SK-N-SH treated with all-trans-retinoic acid at 6 μM for 48 hours (cell line): ENCODE results near the gene ERH.
"Not testable (repeated sequence)": the region's sequence is repeated elsewhere in the genome, so short reads cannot be mapped to it uniquely, and the experiment has no call there.

ENCODE experiments used
- ATAC-seq: fragments of 200-7000 bp; cut with Tn5 transposase; 3 replicates; pipeline ENCODE4 v1.9.1; 2020; ENCODE audit warnings: mild to moderate bottlenecking, moderate library complexity
- ARNTL ChIP-seq: fragments of 450-650 bp; formaldehyde crosslinking; IDR thresholded peaks from 2 replicates; pipeline ENCODE4 v1.5.0; 2020; ENCODE audit warnings: low read depth, mild to moderate bottlenecking, moderate library complexity, borderline replicate concordance
- BACH2 ChIP-seq: fragments of 250-450 bp; sonication (Bioruptor Pico); IDR thresholded peaks from 2 replicates; pipeline ENCODE4 v1.9.0; 2021; ENCODE audit warnings: mild to moderate bottlenecking, borderline replicate concordance
- CSDC2 ChIP-seq: fragments of 250-450 bp; sonication (Bioruptor Pico); IDR thresholded peaks from 2 replicates; pipeline ENCODE4 v1.5.0; 2020; ENCODE audit warnings: mild to moderate bottlenecking, moderate library complexity
- GLIS3 ChIP-seq: fragments of 250-450 bp; sonication (Bioruptor Pico); IDR thresholded peaks from 2 replicates; pipeline ENCODE4 v1.5.0; 2020; ENCODE audit warnings: mild to moderate bottlenecking, moderate library complexity
- ISL1 ChIP-seq: fragments of 250-450 bp; sonication (Bioruptor Pico); IDR thresholded peaks from 2 replicates; pipeline ENCODE4 v2.1.2; 2022; ENCODE audit warnings: mild to moderate bottlenecking, moderate library complexity
- OSR1 ChIP-seq: fragments of 250-450 bp; sonication (Bioruptor Pico); IDR thresholded peaks from 2 replicates; pipeline ENCODE4 v1.8.0; 2022; ENCODE audit warnings: moderate library complexity, mild to moderate bottlenecking, inconsistent platforms
- RARB ChIP-seq: fragments of 250-450 bp; sonication (Bioruptor Pico); IDR thresholded peaks from 2 replicates; pipeline ENCODE4 v1.8.0; 2021; ENCODE audit warnings: mild to moderate bottlenecking, moderate library complexity
- SNAI2 ChIP-seq: fragments of 250-450 bp; sonication (Bioruptor Pico); IDR thresholded peaks from 2 replicates; pipeline ENCODE4 v1.5.0; 2020; ENCODE audit warnings: mild to moderate bottlenecking, moderate library complexity
- TOX ChIP-seq: fragments of 250-450 bp; sonication (Bioruptor Pico); IDR thresholded peaks from 2 replicates; pipeline ENCODE4 v1.8.0; 2021; ENCODE audit warnings: mild to moderate bottlenecking, moderate library complexity, borderline replicate concordance
- ZC3H10 ChIP-seq: fragments of 250-450 bp; sonication (Bioruptor Pico); IDR thresholded peaks from 2 replicates; pipeline ENCODE4 v1.5.1; 2021; ENCODE audit warnings: mild to moderate bottlenecking, moderate library complexity
- ZFP30 ChIP-seq: fragments of 450-650 bp; formaldehyde crosslinking; IDR thresholded peaks from 2 replicates; pipeline ENCODE4 v1.5.0; 2022; ENCODE audit warnings: mild to moderate bottlenecking, moderate library complexity
- ZNF70 ChIP-seq: fragments of 450-650 bp; formaldehyde crosslinking; IDR thresholded peaks from 2 replicates; pipeline ENCODE4 v1.5.0; 2020; ENCODE audit warnings: mild to moderate bottlenecking, moderate library complexity
- ZNF8 ChIP-seq: fragments of 450-650 bp; formaldehyde crosslinking; IDR thresholded peaks from 2 replicates; pipeline ENCODE4 v1.5.0; 2020; ENCODE audit warnings: mild to moderate bottlenecking, moderate library complexity
- TF ChIP-seq, protein P1 (sequence below): fragments of 250-450 bp; sonication (Bioruptor Pico); IDR thresholded peaks from 2 replicates; pipeline ENCODE4 v1.5.1; 2021; ENCODE audit warnings: mild to moderate bottlenecking, moderate library complexity
- TF ChIP-seq, protein P2 (sequence below): fragments of 250-450 bp; sonication (Bioruptor Pico); IDR thresholded peaks from 2 replicates; pipeline ENCODE4 v1.8.0; 2020; ENCODE audit warnings: mild to moderate bottlenecking, moderate library complexity, borderline replicate concordance
- TF ChIP-seq, protein P3 (sequence below): fragments of 250-450 bp; sonication (Bioruptor Pico); IDR thresholded peaks from 2 replicates; pipeline ENCODE4 v1.8.0; 2021; ENCODE audit warnings: low read depth, mild to moderate bottlenecking, moderate library complexity, borderline replicate concordance
- TF ChIP-seq, protein P4 (sequence below): fragments of 250-450 bp; sonication (Bioruptor Pico); IDR thresholded peaks from 2 replicates; pipeline ENCODE4 v1.5.1; 2020; ENCODE audit warnings: low read depth, mild to moderate bottlenecking, moderate library complexity

Gene ERH

DNA sequence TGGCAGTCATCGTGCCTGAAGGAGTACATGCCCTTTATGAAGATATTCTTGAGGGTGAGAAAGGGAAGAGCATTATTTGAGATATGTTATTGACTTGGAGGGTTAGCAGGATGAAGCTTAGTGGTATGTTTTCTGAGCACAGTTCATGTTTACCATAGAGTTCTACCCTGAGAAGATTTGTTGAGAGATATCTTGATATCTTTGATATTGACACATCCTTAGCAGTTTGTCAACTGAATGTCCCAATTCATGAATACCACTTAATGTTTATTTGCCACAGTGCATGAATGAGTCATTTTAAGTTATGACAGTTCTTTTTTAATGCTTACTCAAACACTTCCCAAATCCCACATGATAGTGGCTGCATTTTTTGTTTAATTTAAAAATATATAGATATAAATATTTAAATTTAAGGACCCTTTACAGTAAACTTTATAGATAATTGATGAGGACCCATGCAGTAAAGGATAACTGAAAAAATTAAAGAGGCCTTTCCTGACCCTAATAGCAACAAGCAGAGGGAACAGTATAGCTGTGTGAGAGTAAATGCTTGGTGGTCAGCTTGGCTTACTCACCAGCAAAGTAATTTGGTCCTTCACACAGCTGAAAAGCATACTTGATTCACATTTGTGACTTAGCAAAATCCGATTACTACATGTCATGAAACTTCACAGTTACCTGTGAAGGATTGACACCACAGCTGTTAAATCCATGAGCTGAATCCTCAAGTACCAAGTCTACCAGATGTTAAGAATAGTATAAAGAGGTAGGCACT is 26.2 kb upstream of the ERH start:
- TF ChIP-seq GLIS3 (CRISPR knock-in tag) = no peak
- TF ChIP-seq, protein P1, sequence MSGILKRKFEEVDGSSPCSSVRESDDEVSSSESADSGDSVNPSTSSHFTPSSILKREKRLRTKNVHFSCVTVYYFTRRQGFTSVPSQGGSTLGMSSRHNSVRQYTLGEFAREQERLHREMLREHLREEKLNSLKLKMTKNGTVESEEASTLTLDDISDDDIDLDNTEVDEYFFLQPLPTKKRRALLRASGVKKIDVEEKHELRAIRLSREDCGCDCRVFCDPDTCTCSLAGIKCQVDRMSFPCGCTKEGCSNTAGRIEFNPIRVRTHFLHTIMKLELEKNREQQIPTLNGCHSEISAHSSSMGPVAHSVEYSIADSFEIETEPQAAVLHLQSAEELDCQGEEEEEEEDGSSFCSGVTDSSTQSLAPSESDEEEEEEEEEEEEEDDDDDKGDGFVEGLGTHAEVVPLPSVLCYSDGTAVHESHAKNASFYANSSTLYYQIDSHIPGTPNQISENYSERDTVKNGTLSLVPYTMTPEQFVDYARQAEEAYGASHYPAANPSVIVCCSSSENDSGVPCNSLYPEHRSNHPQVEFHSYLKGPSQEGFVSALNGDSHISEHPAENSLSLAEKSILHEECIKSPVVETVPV (CRISPR knock-in tag) = no peak
- no peak for TF ChIP-seq RARB (CRISPR knock-in tag)
- TF ChIP-seq ZNF8 (CRISPR knock-in tag) = no peak
- TF ChIP-seq CSDC2 = no peak
- TF ChIP-seq, protein P2, sequence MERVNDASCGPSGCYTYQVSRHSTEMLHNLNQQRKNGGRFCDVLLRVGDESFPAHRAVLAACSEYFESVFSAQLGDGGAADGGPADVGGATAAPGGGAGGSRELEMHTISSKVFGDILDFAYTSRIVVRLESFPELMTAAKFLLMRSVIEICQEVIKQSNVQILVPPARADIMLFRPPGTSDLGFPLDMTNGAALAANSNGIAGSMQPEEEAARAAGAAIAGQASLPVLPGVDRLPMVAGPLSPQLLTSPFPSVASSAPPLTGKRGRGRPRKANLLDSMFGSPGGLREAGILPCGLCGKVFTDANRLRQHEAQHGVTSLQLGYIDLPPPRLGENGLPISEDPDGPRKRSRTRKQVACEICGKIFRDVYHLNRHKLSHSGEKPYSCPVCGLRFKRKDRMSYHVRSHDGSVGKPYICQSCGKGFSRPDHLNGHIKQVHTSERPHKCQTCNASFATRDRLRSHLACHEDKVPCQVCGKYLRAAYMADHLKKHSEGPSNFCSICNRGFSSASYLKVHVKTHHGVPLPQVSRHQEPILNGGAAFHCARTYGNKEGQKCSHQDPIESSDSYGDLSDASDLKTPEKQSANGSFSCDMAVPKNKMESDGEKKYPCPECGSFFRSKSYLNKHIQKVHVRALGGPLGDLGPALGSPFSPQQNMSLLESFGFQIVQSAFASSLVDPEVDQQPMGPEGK (CRISPR knock-in tag) = no peak
- TF ChIP-seq SNAI2 (CRISPR knock-in tag) = no peak
- TF ChIP-seq BACH2 (CRISPR knock-in tag) = no peak
- TF ChIP-seq OSR1 (CRISPR knock-in tag) = no peak
- TF ChIP-seq, protein P3, sequence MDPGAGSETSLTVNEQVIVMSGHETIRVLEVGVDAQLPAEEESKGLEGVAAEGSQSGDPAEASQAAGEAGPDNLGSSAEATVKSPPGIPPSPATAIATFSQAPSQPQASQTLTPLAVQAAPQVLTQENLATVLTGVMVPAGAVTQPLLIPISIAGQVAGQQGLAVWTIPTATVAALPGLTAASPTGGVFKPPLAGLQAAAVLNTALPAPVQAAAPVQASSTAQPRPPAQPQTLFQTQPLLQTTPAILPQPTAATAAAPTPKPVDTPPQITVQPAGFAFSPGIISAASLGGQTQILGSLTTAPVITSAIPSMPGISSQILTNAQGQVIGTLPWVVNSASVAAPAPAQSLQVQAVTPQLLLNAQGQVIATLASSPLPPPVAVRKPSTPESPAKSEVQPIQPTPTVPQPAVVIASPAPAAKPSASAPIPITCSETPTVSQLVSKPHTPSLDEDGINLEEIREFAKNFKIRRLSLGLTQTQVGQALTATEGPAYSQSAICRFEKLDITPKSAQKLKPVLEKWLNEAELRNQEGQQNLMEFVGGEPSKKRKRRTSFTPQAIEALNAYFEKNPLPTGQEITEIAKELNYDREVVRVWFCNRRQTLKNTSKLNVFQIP = no peak
- TF ChIP-seq ZNF70 (CRISPR knock-in tag) = no peak
- TF ChIP-seq ARNTL (CRISPR knock-in tag) = no peak
- no peak for TF ChIP-seq ZFP30 (CRISPR knock-in tag)
- TF ChIP-seq, protein P4, sequence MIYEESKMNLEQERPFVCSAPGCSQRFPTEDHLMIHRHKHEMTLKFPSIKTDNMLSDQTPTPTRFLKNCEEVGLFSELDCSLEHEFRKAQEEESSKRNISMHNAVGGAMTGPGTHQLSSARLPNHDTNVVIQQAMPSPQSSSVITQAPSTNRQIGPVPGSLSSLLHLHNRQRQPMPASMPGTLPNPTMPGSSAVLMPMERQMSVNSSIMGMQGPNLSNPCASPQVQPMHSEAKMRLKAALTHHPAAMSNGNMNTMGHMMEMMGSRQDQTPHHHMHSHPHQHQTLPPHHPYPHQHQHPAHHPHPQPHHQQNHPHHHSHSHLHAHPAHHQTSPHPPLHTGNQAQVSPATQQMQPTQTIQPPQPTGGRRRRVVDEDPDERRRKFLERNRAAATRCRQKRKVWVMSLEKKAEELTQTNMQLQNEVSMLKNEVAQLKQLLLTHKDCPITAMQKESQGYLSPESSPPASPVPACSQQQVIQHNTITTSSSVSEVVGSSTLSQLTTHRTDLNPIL (CRISPR knock-in tag) = no peak
- no peak for TF ChIP-seq TOX (CRISPR knock-in tag)
- TF ChIP-seq ISL1 (CRISPR knock-in tag) = no peak

DNA sequence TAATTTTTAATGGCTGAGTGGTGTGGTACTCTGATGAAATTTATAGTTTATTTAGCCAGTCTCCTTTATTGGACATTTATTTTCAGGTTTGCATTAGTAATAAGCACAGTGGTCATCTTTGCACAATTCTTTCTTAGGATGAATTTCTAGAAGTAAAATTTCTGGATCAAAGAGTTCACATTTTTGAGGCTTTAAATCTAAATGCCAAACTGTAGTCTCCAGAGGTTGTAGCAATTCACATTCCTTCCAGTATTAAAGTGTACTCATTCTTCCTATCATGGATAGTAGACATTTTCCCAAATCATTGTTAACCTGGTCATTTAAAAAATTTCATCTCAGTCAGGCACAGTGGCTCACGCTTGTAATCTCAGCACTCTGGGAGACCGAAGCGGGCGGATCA is 25.2 kb upstream of the ERH start:
- ATAC-seq = no peak
- no peak for TF ChIP-seq GLIS3 (CRISPR knock-in tag)
- TF ChIP-seq, protein P1 (CRISPR knock-in tag) = no peak

More for the DNA sequence above, 26.2 kb upstream of the ERH start:
- ATAC-seq = no peak

DNA sequence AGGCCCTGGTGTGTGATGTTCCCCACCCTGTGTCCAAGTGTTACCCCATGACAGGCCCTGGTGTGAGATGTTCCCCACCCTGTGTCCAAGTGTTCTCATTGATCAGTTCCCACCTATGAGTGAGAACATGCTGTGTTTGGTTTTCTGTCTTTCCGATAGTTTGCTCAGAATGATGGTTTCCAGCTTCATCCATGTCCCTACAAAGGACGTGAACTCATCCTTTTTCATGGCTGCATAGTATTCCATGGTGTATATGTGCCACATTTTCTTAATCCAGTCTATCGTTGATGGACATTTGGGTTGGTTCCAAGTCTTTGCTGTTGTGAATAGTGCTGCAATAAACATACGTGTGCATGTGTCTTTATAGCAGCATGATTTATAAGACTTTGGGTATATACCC is 18.0 kb upstream of the ERH start:
- ATAC-seq = not testable (repeated sequence)

DNA sequence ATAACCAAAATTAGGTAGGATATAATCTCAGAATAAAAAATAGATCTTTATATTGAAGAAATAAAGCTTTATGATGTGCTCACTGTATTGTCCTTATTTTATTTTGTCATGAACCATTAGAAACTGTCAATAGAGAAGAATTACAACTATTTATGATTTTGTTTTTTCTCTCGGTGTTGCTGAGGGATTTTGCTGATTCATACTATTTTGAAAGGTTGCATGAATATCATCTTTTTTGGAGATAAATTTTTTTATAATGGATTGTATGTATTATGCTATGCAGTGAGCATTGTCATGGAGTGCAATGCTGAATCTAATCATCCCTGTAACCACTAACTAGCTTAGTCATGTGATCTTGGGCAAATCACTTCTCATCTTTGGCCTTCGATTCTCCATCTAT is 15.4 kb upstream of the ERH start:
- ATAC-seq = no peak
- TF ChIP-seq, protein P4 (CRISPR knock-in tag) = no peak
- no peak for TF ChIP-seq ZC3H10 (CRISPR knock-in tag)
- TF ChIP-seq ZFP30 (CRISPR knock-in tag) = no peak
- no peak for TF ChIP-seq OSR1 (CRISPR knock-in tag)
